ENCODE data around the gene SEC31B. TPM values are rescaled to one million over a fixed set of nuclear protein-coding genes. Genes with fewer than 3 reads are reported as not detected.

The SEC31B gene
- total and polyA plus RNA-seq, 9 of the 15 experiments (the other 6 are each of a cell fraction or from before 2014, with no cell fraction given): 0.91 to 7.0 (median 2.4) TPM

DNA sequence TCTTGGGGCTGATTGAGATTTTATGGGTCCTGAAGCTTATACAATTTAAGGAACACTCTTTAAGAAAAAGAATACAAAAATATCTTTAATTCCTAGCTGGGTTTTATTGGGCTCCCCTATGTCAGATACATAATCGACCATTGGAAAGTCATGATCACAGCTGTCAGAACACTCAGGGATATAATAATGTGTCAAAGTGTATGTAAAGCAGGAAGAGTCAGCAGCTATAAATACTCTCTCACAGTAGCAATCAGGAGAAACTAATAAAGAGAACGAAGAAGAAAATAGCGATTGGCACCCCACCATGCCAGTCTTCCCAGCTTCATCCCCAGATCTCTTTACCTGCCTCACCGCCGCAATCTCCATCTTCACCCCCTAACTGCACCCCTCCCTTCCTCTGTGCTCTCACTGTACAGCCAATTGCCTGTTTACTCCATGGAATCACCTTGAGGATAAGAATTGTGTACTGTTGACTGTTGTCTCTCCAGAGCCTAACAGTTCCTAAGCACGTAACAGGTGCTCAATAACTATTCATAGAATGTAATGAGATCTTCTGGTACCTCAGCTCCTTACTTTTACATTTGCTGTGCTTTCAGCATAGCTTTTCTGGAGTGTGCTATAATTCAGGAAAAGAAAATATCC, 80.9 kb downstream of the SEC31B start (continued):
- no peak for TF ChIP-seq SAFB (IDR thresholded peaks at IDR 0.05; ENCODE audit: borderline replicate concordance, low read depth, low read length)
- no peak for TF ChIP-seq FOXA1 (IDR thresholded peaks at IDR 0.05; ENCODE audit: borderline replicate concordance)
- TF ChIP-seq ARHGAP35 (IDR thresholded peaks at IDR 0.05; ENCODE audit: partially characterized antibody): no peak
- no peak for TF ChIP-seq FOXP1 (CRISPR knock-in tag; IDR thresholded peaks at IDR 0.05)
- TF ChIP-seq GTF2E2 (tag; IDR thresholded peaks at IDR 0.05): no peak
- no peak for TF ChIP-seq TEAD4 (IDR thresholded peaks at IDR 0.05; ENCODE audit: low read length)
- no peak for TF ChIP-seq TEAD4 (CRISPR knock-in tag; IDR thresholded peaks at IDR 0.05; ENCODE audit: borderline replicate concordance)

Other genes starting within 250 kb of the SEC31B start
- 34.7 and 40.1 TPM in 2 replicates for gene BLOC1S2, start 233.2 kb downstream of the SEC31B start, total RNA-seq (2014; rRNA removed)
- gene BLOC1S2, start 233.2 kb downstream of the SEC31B start, total RNA-seq (2014; rRNA removed; fragmentation: Illumina TruSeq; extraction: Trizol): 38.0 and 43.0 TPM in 2 replicates
- 34.1 and 34.9 TPM in 2 replicates for gene BLOC1S2, start 233.2 kb downstream of the SEC31B start, total RNA-seq (2015; rRNA removed; fragmentation: Illumina TruSeq; extraction: Trizol)
- gene BLOC1S2, start 233.2 kb downstream of the SEC31B start, total RNA-seq (2021): 28.7 and 29.5 TPM in 2 replicates
- 21.8 and 34.8 TPM in 2 replicates for gene BLOC1S2, start 233.2 kb downstream of the SEC31B start, polyA plus RNA-seq (2011; rRNA removed)
- gene BLOC1S2, start 233.2 kb downstream of the SEC31B start, polyA plus RNA-seq (2014; fragmentation: Illumina TruSeq; extraction: Trizol): 30.2 and 31.6 TPM in 2 replicates
- 10 to 100 TPM; 41.9 to 45.8 TPM for gene BLOC1S2, start 233.2 kb downstream of the SEC31B start, polyA plus RNA-seq (2014; fragmentation: Nextera tagmentation; extraction: Ambion mirVana)
- 40.0 and 41.7 TPM in 2 replicates for gene BLOC1S2, start 233.2 kb downstream of the SEC31B start, polyA plus RNA-seq (2014; rRNA removed)
- not detected in 2 replicates for gene PKD2L1, start 189.6 kb downstream of the SEC31B start, total RNA-seq (2014; rRNA removed)
- gene PKD2L1, start 189.6 kb downstream of the SEC31B start, total RNA-seq (2014; rRNA removed; fragmentation: Illumina TruSeq; extraction: Trizol): not detected in 2 replicates
- not detected in 2 replicates for gene PKD2L1, start 189.6 kb downstream of the SEC31B start, total RNA-seq (2015; rRNA removed; fragmentation: Illumina TruSeq; extraction: Trizol)
- not detected in 2 replicates for gene PKD2L1, start 189.6 kb downstream of the SEC31B start, total RNA-seq (2021)
- gene PKD2L1, start 189.6 kb downstream of the SEC31B start, polyA plus RNA-seq (2011; rRNA removed): not detected in 2 replicates
- not detected in 2 replicates for gene PKD2L1, start 189.6 kb downstream of the SEC31B start, polyA plus RNA-seq (2014; fragmentation: Illumina TruSeq; extraction: Trizol)
- gene PKD2L1, start 189.6 kb downstream of the SEC31B start, polyA plus RNA-seq (2014; fragmentation: Nextera tagmentation; extraction: Ambion mirVana): not detected
- not detected in 2 replicates for gene PKD2L1, start 189.6 kb downstream of the SEC31B start, polyA plus RNA-seq (2014; rRNA removed)
- 114 and 153 TPM in 2 replicates for gene SCD, start 172.6 kb downstream of the SEC31B start, total RNA-seq (2014; rRNA removed)
- 156 and 167 TPM in 2 replicates for gene SCD, start 172.6 kb downstream of the SEC31B start, total RNA-seq (2014; rRNA removed; fragmentation: Illumina TruSeq; extraction: Trizol)
- 159 and 165 TPM in 2 replicates for gene SCD, start 172.6 kb downstream of the SEC31B start, total RNA-seq (2015; rRNA removed; fragmentation: Illumina TruSeq; extraction: Trizol)
- gene SCD, start 172.6 kb downstream of the SEC31B start, total RNA-seq (2021): 278 and 287 TPM in 2 replicates
- gene SCD, start 172.6 kb downstream of the SEC31B start, polyA plus RNA-seq (2011; rRNA removed): 486 and 648 TPM in 2 replicates
- 279 and 309 TPM in 2 replicates for gene SCD, start 172.6 kb downstream of the SEC31B start, polyA plus RNA-seq (2014; fragmentation: Illumina TruSeq; extraction: Trizol)
- 100 to 1,000 TPM; 188 to 258 TPM for gene SCD, start 172.6 kb downstream of the SEC31B start, polyA plus RNA-seq (2014; fragmentation: Nextera tagmentation; extraction: Ambion mirVana)
- gene SCD, start 172.6 kb downstream of the SEC31B start, polyA plus RNA-seq (2014; rRNA removed): 166 and 184 TPM in 2 replicates
- not detected in 2 replicates for gene WNT8B, start 56.9 kb downstream of the SEC31B start, total RNA-seq (2014; rRNA removed)
- gene WNT8B, start 56.9 kb downstream of the SEC31B start, total RNA-seq (2014; rRNA removed; fragmentation: Illumina TruSeq; extraction: Trizol): not detected in 2 replicates
- gene WNT8B, start 56.9 kb downstream of the SEC31B start, total RNA-seq (2015; rRNA removed; fragmentation: Illumina TruSeq; extraction: Trizol): not detected in 2 replicates
- not detected in 2 replicates for gene WNT8B, start 56.9 kb downstream of the SEC31B start, total RNA-seq (2021)
- gene WNT8B, start 56.9 kb downstream of the SEC31B start, polyA plus RNA-seq (2011; rRNA removed): not detected in 2 replicates
- not detected in 2 replicates for gene WNT8B, start 56.9 kb downstream of the SEC31B start, polyA plus RNA-seq (2014; fragmentation: Illumina TruSeq; extraction: Trizol)
- gene WNT8B, start 56.9 kb downstream of the SEC31B start, polyA plus RNA-seq (2014; fragmentation: Nextera tagmentation; extraction: Ambion mirVana): not detected
- gene WNT8B, start 56.9 kb downstream of the SEC31B start, polyA plus RNA-seq (2014; rRNA removed): not detected in 2 replicates
- gene NDUFB8, start 10.0 kb upstream of the SEC31B start, total RNA-seq (2014; rRNA removed): 262 and 285 TPM in 2 replicates
- 129 and 131 TPM in 2 replicates for gene NDUFB8, start 10.0 kb upstream of the SEC31B start, total RNA-seq (2014; rRNA removed; fragmentation: Illumina TruSeq; extraction: Trizol)
- 188 and 199 TPM in 2 replicates for gene NDUFB8, start 10.0 kb upstream of the SEC31B start, total RNA-seq (2015; rRNA removed; fragmentation: Illumina TruSeq; extraction: Trizol)
- gene NDUFB8, start 10.0 kb upstream of the SEC31B start, total RNA-seq (2021): 146 and 154 TPM in 2 replicates
- 176 and 195 TPM in 2 replicates for gene NDUFB8, start 10.0 kb upstream of the SEC31B start, polyA plus RNA-seq (2011; rRNA removed)
- gene NDUFB8, start 10.0 kb upstream of the SEC31B start, polyA plus RNA-seq (2014; fragmentation: Illumina TruSeq; extraction: Trizol): 149 and 201 TPM in 2 replicates
- gene NDUFB8, start 10.0 kb upstream of the SEC31B start, polyA plus RNA-seq (2014; fragmentation: Nextera tagmentation; extraction: Ambion mirVana): 100 to 1,000 TPM; 307 to 360 TPM
- gene NDUFB8, start 10.0 kb upstream of the SEC31B start, polyA plus RNA-seq (2014; rRNA removed): 307 and 321 TPM in 2 replicates
- 3.1 and 3.8 TPM in 2 replicates for gene HIF1AN, start 16.1 kb upstream of the SEC31B start, total RNA-seq (2014; rRNA removed)
- 11.1 and 14.1 TPM in 2 replicates for gene HIF1AN, start 16.1 kb upstream of the SEC31B start, total RNA-seq (2014; rRNA removed; fragmentation: Illumina TruSeq; extraction: Trizol)
- 10.6 and 11.6 TPM in 2 replicates for gene HIF1AN, start 16.1 kb upstream of the SEC31B start, total RNA-seq (2015; rRNA removed; fragmentation: Illumina TruSeq; extraction: Trizol)
- gene HIF1AN, start 16.1 kb upstream of the SEC31B start, total RNA-seq (2021): 16.8 and 19.1 TPM in 2 replicates
- 5.1 and 8.5 TPM in 2 replicates for gene HIF1AN, start 16.1 kb upstream of the SEC31B start, polyA plus RNA-seq (2011; rRNA removed)
- 6.7 and 7.1 TPM in 2 replicates for gene HIF1AN, start 16.1 kb upstream of the SEC31B start, polyA plus RNA-seq (2014; fragmentation: Illumina TruSeq; extraction: Trizol)
- gene HIF1AN, start 16.1 kb upstream of the SEC31B start, polyA plus RNA-seq (2014; fragmentation: Nextera tagmentation; extraction: Ambion mirVana): 1 to 10 TPM; 1.2 to 1.7 TPM
- 4.3 and 6.9 TPM in 2 replicates for gene HIF1AN, start 16.1 kb upstream of the SEC31B start, polyA plus RNA-seq (2014; rRNA removed)
- not detected in 2 replicates for gene PAX2, start 225.7 kb upstream of the SEC31B start, total RNA-seq (2014; rRNA removed)
- gene PAX2, start 225.7 kb upstream of the SEC31B start, total RNA-seq (2014; rRNA removed; fragmentation: Illumina TruSeq; extraction: Trizol): not detected in 2 replicates
- not detected in 2 replicates for gene PAX2, start 225.7 kb upstream of the SEC31B start, total RNA-seq (2015; rRNA removed; fragmentation: Illumina TruSeq; extraction: Trizol)
- not detected in 2 replicates for gene PAX2, start 225.7 kb upstream of the SEC31B start, total RNA-seq (2021)
- gene PAX2, start 225.7 kb upstream of the SEC31B start, polyA plus RNA-seq (2011; rRNA removed): not detected in 2 replicates
- gene PAX2, start 225.7 kb upstream of the SEC31B start, polyA plus RNA-seq (2014; fragmentation: Illumina TruSeq; extraction: Trizol): not detected in 2 replicates
- gene PAX2, start 225.7 kb upstream of the SEC31B start, polyA plus RNA-seq (2014; fragmentation: Nextera tagmentation; extraction: Ambion mirVana): not detected
- not detected in 2 replicates for gene PAX2, start 225.7 kb upstream of the SEC31B start, polyA plus RNA-seq (2014; rRNA removed)